GM12878 (cell line): ENCODE results near the gene IFNGR2. TPM values are rescaled to one million over a fixed set of nuclear protein-coding genes. Genes with fewer than 3 reads are reported as not detected.
"Not testable (repeated sequence)": the region's sequence is repeated elsewhere in the genome, so short reads cannot be mapped to it uniquely, and the experiment has no call there.

Experiments used
- ATAC-seq: fragments of 200-7000 bp; cut with Tn5 transposase; 3 replicates; pipeline ENCODE4 v1.9.1; 2020; ENCODE audit warnings: mild to moderate bottlenecking, moderate library complexity
- BruUV-seq: library from RNA; stranded (reverse); fragments of 400-500 nt; replicated peaks from 2 replicates; lab custom pipeline; 2021; lab: Mats Ljungman, UMichigan
- CTCF ChIA-PET: fragments of 300-600 bp; sonication (Branson Sonifier 250); formaldehyde crosslinking; extraction: SDS; loops from one replicate; lab custom pipeline; 2021; ENCODE audit warnings: inconsistent platforms; lab: Yijun Ruan, JAX
- POLR2A ChIA-PET: fragments of 350-600 bp; formaldehyde crosslinking; extraction: SDS; loops from one replicate; lab custom pipeline; 2021; ENCODE audit warnings: inconsistent platforms; lab: Charles Lee
- RAD21 ChIA-PET: fragments of 300-600 bp; sonication (Branson Sonifier 250); formaldehyde crosslinking; loops from one replicate; lab custom pipeline; 2023; ENCODE audit warnings: antibody characterized with exemption; ENCODE audit not compliant: unreplicated experiment; lab: Charles Lee
- SMC1A ChIA-PET: fragments of 300-600 bp; sonication (Branson Sonifier 250); formaldehyde crosslinking; loops from one replicate; lab custom pipeline; 2023; ENCODE audit not compliant: unreplicated experiment, uncharacterized antibody; lab: Charles Lee
- DNase-seq: peaks from one replicate; pipeline ENCODE4 v3.0.0-alpha.2; 2011; ENCODE audit warnings: low read depth, low spot score
- FAIRE-seq: peaks from 3 replicates; lab custom pipeline; 2011; peaks lifted over from hg19 to GRCh38; lab: Jason Lieb, UNC
- H2AFZ ChIP-seq: 2 replicates; pipeline ENCODE4 v1.6.0; 2011; ENCODE audit warnings: low read depth, low read length, control low read depth; ENCODE audit not compliant: control insufficient read depth
- H3K27ac ChIP-seq: 2 replicates; pipeline ENCODE4 v1.5.1; 2011; ENCODE audit warnings: control low read depth; ENCODE audit not compliant: control insufficient read depth, insufficient read depth
- H3K27me3 ChIP-seq, 2 experiments: replicated peaks in 1 of 2; 2 replicates each; pipeline versions ENCODE4 v1.6.0 to v1.6.1; 2011; ENCODE audit warnings: low read length in 1 of 2; ENCODE audit not compliant: control insufficient read depth in 2 of 2, insufficient read depth in 2 of 2
- H3K36me3 ChIP-seq, 2 experiments: 2 replicates each; pipeline ENCODE4 v1.5.1; 2011; ENCODE audit warnings: low read length in 1 of 2; ENCODE audit not compliant: control insufficient read depth in 2 of 2, insufficient read depth in 2 of 2
- H3K4me1 ChIP-seq: 2 replicates; pipeline ENCODE4 v1.6.1; 2011; ENCODE audit warnings: mild to moderate bottlenecking, low read length, moderate library complexity, mixed read lengths; ENCODE audit not compliant: control insufficient read depth, insufficient read depth
- H3K4me2 ChIP-seq: 2 replicates; pipeline ENCODE4 v1.6.0; 2011; ENCODE audit warnings: control low read depth; ENCODE audit not compliant: control insufficient read depth, insufficient read depth
- H3K4me3 ChIP-seq: fragments of 200-600 bp; sonication (generic); 2 replicates; pipeline ENCODE4 v1.5.1; 2016
- H3K79me2 ChIP-seq: 2 replicates; pipeline ENCODE4 v1.6.0; 2011; ENCODE audit warnings: low read length; ENCODE audit not compliant: control insufficient read depth, insufficient read depth
- H3K9ac ChIP-seq: 2 replicates; pipeline ENCODE4 v1.8.0; 2011; ENCODE audit warnings: low read length, control low read depth, mixed read lengths; ENCODE audit not compliant: control insufficient read depth, insufficient read depth
- H3K9me3 ChIP-seq: replicated peaks from 3 replicates; pipeline ENCODE4 v1.5.1; 2011; ENCODE audit warnings: mild to moderate bottlenecking, low read length; ENCODE audit not compliant: control insufficient read depth, insufficient read depth
- H4K20me1 ChIP-seq: 2 replicates; pipeline ENCODE4 v1.6.0; 2011; ENCODE audit not compliant: control insufficient read depth, insufficient read depth
- BACH1 ChIP-seq: fragments of 450-650 bp; IDR thresholded peaks from 2 replicates; pipeline ENCODE4 v1.6.1; 2017; ENCODE audit warnings: mild to moderate bottlenecking, borderline replicate concordance
- CREB1 ChIP-seq: IDR thresholded peaks from 2 replicates; pipeline ENCODE4 v1.6.1; 2012; ENCODE audit warnings: low read depth, mild to moderate bottlenecking, inconsistent platforms
- EED ChIP-seq: sonication (generic); IDR thresholded peaks from 2 replicates; pipeline ENCODE4 v1.6.1; 2016; ENCODE audit warnings: antibody characterized with exemption, low read depth
- ETV6 ChIP-seq, 2 experiments: fragments of 450-650 bp in 1 of 2; IDR thresholded peaks in 1 of 2; conservative IDR thresholded peaks in 1 of 2; 2 replicates each; pipeline ENCODE4 v1.6.1; 2014; ENCODE audit warnings: antibody characterized with exemption in 1 of 2, borderline replicate concordance in 1 of 2, low read depth in 1 of 2, mild to moderate bottlenecking in 1 of 2, moderate library complexity in 1 of 2
- FOXK2 ChIP-seq: fragments of 450-650 bp; IDR thresholded peaks from 2 replicates; pipeline ENCODE4 v1.6.1; 2017; ENCODE audit warnings: mild to moderate bottlenecking, moderate library complexity
- GABPA ChIP-seq: IDR thresholded peaks from 2 replicates; pipeline ENCODE4 v1.6.1; 2014; ENCODE audit warnings: antibody characterized with exemption, low read depth, mild to moderate bottlenecking, inconsistent platforms
- GATAD2B ChIP-seq: fragments of 450-650 bp; conservative IDR thresholded peaks from 2 replicates; pipeline ENCODE4 v1.6.1; 2017; ENCODE audit warnings: low read depth, mild to moderate bottlenecking, moderate library complexity
- HDGF ChIP-seq: fragments of 450-650 bp; IDR thresholded peaks from 2 replicates; pipeline ENCODE4 v1.6.1; 2016; ENCODE audit warnings: antibody characterized with exemption
- LARP7 ChIP-seq: fragments of 450-650 bp; IDR thresholded peaks from 2 replicates; pipeline ENCODE4 v1.6.1; 2017; ENCODE audit warnings: mild to moderate bottlenecking
- MYB ChIP-seq: fragments of 150-350 bp; IDR thresholded peaks from 2 replicates; pipeline ENCODE4 v1.6.1; 2014; ENCODE audit warnings: mild to moderate bottlenecking, low read depth, low read length, borderline replicate concordance
- PAX8 ChIP-seq: fragments of 450-650 bp; IDR thresholded peaks from 2 replicates; pipeline ENCODE4 v1.6.1; 2017; ENCODE audit warnings: mild to moderate bottlenecking, moderate library complexity
- PKNOX1 ChIP-seq: fragments of 450-650 bp; IDR thresholded peaks from 2 replicates; pipeline ENCODE4 v1.6.1; 2016; ENCODE audit warnings: mild to moderate bottlenecking
- RCOR1 ChIP-seq: conservative IDR thresholded peaks from 2 replicates; pipeline ENCODE4 v1.6.1; 2012; ENCODE audit warnings: low read depth, low read length, improper control_type of control experiment
- SMARCA5 ChIP-seq: fragments of 450-650 bp; IDR thresholded peaks from 2 replicates; pipeline ENCODE4 v1.6.1; 2017; ENCODE audit warnings: mild to moderate bottlenecking
- SP1 ChIP-seq: IDR thresholded peaks from one replicate; pipeline ENCODE4 v1.6.1; 2011; ENCODE audit warnings: low read depth, low read length
- WGBS: methylation state at CpG from one replicate; pipeline ENCODE4 v1.1.6; 2016; ENCODE audit warnings: low lambda C conversion rate; ENCODE audit not compliant: insufficient replicate concordance, insufficient coverage; ENCODE audit errors: missing lambda C conversion rate; 5-methylcytosine and 5-hydroxymethylcytosine counted together
- in situ Hi-C: fragments of 300-500 bp; cut with MboI; formaldehyde crosslinking; loops from 9 replicates; pipeline ENCODE4 v1.14.3; 2018; ENCODE audit warnings: mixed read lengths
- intact Hi-C: fragments of 100-400 bp; cut with micrococcal nuclease; formaldehyde crosslinking; loops from one replicate; pipeline ENCODE4 v1.14.2; 2022; ENCODE audit not compliant: unreplicated experiment
- polyA plus RNA-seq, 11 experiments: library from polyadenylated mRNA; depleted of rRNA in 4 of 11; unstranded in 6 of 11; stranded (reverse) in 5 of 11; fragments of >200 nt; fragmentation: Nextera tagmentation in 4 of 11; fragmentation: Illumina TruSeq in 1 of 11; extraction: Ambion mirVana in 4 of 11; extraction: Trizol in 1 of 11; gene quantifications; 1 replicate in 1 of 11; 2 replicates in 10 of 11; pipeline versions ENCODE4 v1.2.1 to v1.2.3, GENCODE V29; 2011 to 2016; ENCODE audit warnings: inconsistent platforms in 2 of 11, missing spikeins in 2 of 11, low read depth in 1 of 11
- total RNA-seq, 4 experiments: library from RNA; depleted of rRNA in 3 of 4; stranded (reverse); fragments of >200 nt in 3 of 4; fragmentation: Illumina TruSeq in 1 of 4; extraction: Trizol in 1 of 4; gene quantifications; 2 replicates each; pipeline versions ENCODE4 v1.2.1 to v1.2.3, GENCODE V29; 2013 to 2021

IFNGR2 gene
- total and polyA plus RNA-seq, 10 of the 15 experiments (the other 5 are each of a cell fraction or from before 2014, with no cell fraction given), result 23.6 to 98.8 (median 77.0) TPM

DNA sequence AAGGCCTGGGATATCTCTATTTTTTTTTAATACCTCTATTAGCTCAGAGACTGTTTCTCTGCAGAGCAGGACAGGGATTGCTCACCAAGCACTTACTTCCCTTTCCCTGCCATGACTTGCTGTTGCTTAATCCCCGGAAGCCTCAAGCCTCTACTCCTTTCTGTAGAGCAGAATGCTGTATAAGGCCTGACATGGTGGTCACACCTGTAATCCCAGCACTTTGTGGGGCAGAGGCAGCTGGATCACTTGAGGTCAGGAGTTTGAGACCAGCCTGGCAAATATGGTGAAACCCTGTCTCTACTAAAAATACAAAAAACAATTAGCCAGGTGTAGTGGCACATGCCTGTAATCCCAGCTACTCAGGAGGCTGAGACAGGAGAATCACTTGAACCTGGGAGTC is 23.3 kb upstream of the IFNGR2 start:
- not testable (repeated sequence) for H4K20me1 ChIP-seq, H3K9me3 ChIP-seq, H3K27me3 ChIP-seq, ATAC-seq, H3K79me2 ChIP-seq, H3K4me3 ChIP-seq, H3K36me3 ChIP-seq, H2AFZ ChIP-seq, DNase-seq, BruUV-seq, FAIRE-seq
- ChIA-PET RAD21 (interaction anchor here (0.7 to 13.8 kb wide), 17 partner anchors 19 to 301 kb away, joined by 3 to 148 read pairs (median 4); partner anchors contain the start of genes IFNAR1 and IL10RB), POLR2A (interaction anchor here (0.6 to 4.7 kb wide), 8 partner anchors 14 to 80 kb away, joined by 3 to 48 read pairs (median 5); partner anchors contain the start of gene IFNGR2), SMC1A (interaction anchor here (0.8 to 4.7 kb wide), 16 partner anchors 10 to 180 kb away, joined by 3 to 31 read pairs (median 5); partner anchors contain the start of gene IFNAR1), CTCF (interaction anchor here (0.7 to 3.1 kb wide), 17 partner anchors 14 to 301 kb away, joined by 3 to 19 read pairs (median 4); no protein-coding TSS in a partner anchor)
- Histone ChIP-seq H3K27ac (peak overlapping the region; percentile 95), H3K4me1 (peaks cover 53% of the 10 kb centered on the region), H3K4me2 (peak overlapping the region; percentile 39; the same call in 1 of the 2 replicates), H3K9ac (peak overlapping the region; percentile 40; the same call in 1 of the 2 replicates)
- WGBS, result 5% methylated on average over 1 of the region's 1 CpG
- intact Hi-C loops, result loop anchor here (1.0 to 5.0 kb wide), 2 partner anchors 25 to 113 kb away; partner anchors contain the start of gene IL10RB
- in situ Hi-C loops, result loop anchor here (5.0 kb wide), 1 partner anchor 178 kb away; no protein-coding TSS in a partner anchor
- peak; percentile 68; the same call in 1 of the 2 replicates for TF ChIP-seq SMARCA5
- peak; percentile 40; the same call in 1 of the 2 replicates for TF ChIP-seq HDGF
- TF ChIP-seq EED, result 0 out of 2 replicates have a peak, but pooled peaks have one; percentile 13

DNA sequence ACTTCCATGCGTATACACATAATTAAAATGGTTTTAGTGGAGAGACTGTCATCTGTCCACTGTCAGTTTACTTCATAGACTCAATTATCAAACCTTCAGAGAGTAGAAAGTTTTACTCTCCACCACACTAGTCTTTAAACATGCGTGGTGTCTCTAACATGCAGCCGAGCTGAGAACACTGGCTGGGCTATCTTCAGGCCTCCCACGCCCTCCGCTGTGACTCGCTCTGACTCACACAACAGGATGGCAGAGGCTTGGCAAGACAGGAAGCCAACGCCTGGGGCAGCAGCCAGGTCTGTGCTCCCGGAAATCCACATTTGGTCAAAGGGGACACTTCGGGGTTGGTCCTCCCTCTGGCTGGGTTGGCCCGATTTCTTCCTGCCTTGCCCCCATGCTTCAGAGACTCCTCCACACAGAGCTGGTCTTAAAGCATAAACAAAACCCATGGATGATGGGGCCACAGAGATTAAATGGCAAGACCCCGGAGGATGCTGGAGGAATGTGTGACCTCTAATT is 22.7 kb upstream of the IFNGR2 start:
- DNase-seq (peak; percentile 95), ATAC-seq (peak; percentile 70), FAIRE-seq (peak; percentile 35)
- Histone ChIP-seq H3K27me3 (no peaks in the 10 kb centered on the region), H3K9me3 (no peaks in the 10 kb centered on the region; the same call in 2 of the 3 replicates), H3K4me3 (no peak overlapping the region; the same call in 1 of the 2 replicates), H3K27ac (peak overlapping the region; percentile 95), H3K4me1 (peaks cover 54% of the 10 kb centered on the region), H3K36me3 (no peaks in the 10 kb centered on the region), H3K4me2 (peak overlapping the region; percentile 39), H3K9ac (peak overlapping the region; percentile 40; the same call in 1 of the 2 replicates), H4K20me1 (no peaks in the 10 kb centered on the region), H2AFZ (peak overlapping the region; percentile 38), H3K79me2 (no peaks in the 10 kb centered on the region)
- under 1% methylated on average over 11 of the region's 11 CpGs for WGBS
- RAD21 ChIA-PET, result interaction anchor here (0.9 to 13.8 kb wide), 16 partner anchors 19 to 302 kb away, joined by 3 to 148 read pairs (median 4); partner anchors contain the start of genes IL10RB and TMEM50B
- intact Hi-C loops, result loop anchor here (1.0 to 5.0 kb wide), 2 partner anchors 25 to 113 kb away; partner anchors contain the start of gene IL10RB
- BruUV-seq, result no TSS peak
- POLR2A ChIA-PET, result interaction anchor here (0.6 to 4.7 kb wide), 9 partner anchors 15 to 177 kb away, joined by 3 to 48 read pairs (median 5); partner anchors contain the start of gene IFNGR2
- CTCF ChIA-PET, result interaction anchor here (0.8 to 3.1 kb wide), 14 partner anchors 14 to 302 kb away, joined by 3 to 19 read pairs (median 6); no protein-coding TSS in a partner anchor
- SMC1A ChIA-PET, result interaction anchor here (1.0 to 4.7 kb wide), 12 partner anchors 15 to 179 kb away, joined by 3 to 31 read pairs (median 7); no protein-coding TSS in a partner anchor
- in situ Hi-C loops, result loop anchor here (5.0 kb wide), 1 partner anchor 178 kb away; no protein-coding TSS in a partner anchor
- no peak for TF ChIP-seq RCOR1
- 0 out of 2 replicates have a peak, but pooled peaks have one; percentile 66 for TF ChIP-seq GATAD2B
- TF ChIP-seq PKNOX1, result peak; percentile 47; the same call in 1 of the 2 replicates
- TF ChIP-seq LARP7, result 0 out of 2 replicates have a peak, but pooled peaks have one; percentile 21
- TF ChIP-seq SP1, result peak; percentile 45
- peak; percentile 31; the same call in 1 of the 2 replicates for TF ChIP-seq BACH1
- no peak; the same call in 1 of the 2 replicates for TF ChIP-seq MYB
- 0 out of 2 replicates have a peak, but pooled peaks have one; percentile 43 for TF ChIP-seq GABPA
- TF ChIP-seq ETV6 (conservative IDR thresholded peaks at IDR 0.05 in 1 of 2, IDR thresholded peaks at IDR 0.05 in 1 of 2; ENCODE audit: borderline replicate concordance in 1 of 2, low read depth in 1 of 2), result peak in 1 of 2 experiments; percentile 49; a peak in 1 of 4 replicates
- no peak for TF ChIP-seq PAX8
- TF ChIP-seq FOXK2, result no peak
- peak; percentile 57; the same call in 1 of the 2 replicates for TF ChIP-seq SMARCA5
- TF ChIP-seq CREB1, result peak; percentile 76
